ENCODE results near the gene HIVEP3.

The HIVEP3 gene

DNA sequence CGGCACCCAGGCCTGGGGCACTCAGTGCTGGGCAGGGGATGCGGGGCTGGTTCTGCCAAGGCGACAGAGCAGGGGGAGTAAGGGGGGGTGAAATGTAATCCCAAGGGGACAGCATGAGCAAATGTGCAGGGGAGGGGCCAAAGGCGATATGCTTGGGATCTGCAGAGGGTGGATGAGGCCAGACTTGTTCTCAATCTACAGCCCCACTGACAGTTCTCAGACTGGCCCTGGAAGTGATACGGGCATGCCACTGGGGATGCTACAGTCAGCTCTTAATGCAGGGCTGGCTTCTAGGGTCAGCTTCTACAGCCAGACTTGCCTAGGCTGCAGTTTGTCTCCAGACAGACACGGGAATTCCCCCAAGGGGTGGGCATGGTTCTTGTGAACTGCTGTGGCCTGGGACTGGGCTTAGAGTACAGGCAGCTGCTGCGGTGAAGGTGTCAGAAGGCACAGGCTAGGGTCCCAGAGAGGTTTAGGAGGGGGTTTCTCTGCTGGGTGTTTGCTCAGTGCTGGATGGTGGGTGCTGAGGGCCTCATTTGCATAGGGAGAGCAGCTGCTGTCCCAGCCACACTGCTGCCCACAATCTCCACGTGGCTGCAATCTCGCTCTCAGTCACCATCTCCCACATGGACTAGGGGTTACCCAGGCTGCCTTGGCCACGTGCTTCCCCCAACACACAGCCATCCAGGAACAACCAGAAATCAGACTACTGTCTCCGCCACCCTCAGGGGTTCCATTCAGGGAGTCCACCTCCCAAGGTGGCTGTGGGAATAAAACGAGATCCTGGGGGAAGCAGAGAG lies 190.1 kb downstream of the HIVEP3 start:
- no peak for DNase-seq (ENCODE audit: low spot score)

DNA sequence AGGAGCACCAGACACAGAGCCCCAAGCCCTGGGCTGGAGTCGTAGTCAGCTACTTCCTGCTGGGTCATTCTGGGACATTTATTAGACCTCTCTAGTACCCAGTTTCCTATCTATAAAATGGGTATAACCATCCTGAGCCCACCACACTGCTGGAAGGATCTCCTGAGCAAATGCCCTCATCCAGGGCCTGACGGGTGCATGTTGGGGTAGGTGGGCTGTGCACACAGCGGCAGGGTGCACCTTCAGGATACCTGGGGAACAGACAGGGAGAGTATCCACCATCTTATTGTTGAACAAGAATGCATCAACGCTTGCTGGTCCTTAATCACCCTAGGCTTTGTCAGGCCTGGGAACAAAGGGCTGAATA lies 191.0 kb downstream of the HIVEP3 start:
- no peak for DNase-seq (ENCODE audit: low spot score)

- DNase-seq (ENCODE audit: low spot score): no peak
Observed at GRCh38 chr1:41726899-41727748, 191.6 kb downstream of the HIVEP3 start.

- DNase-seq (ENCODE audit: low spot score): no peak
Observed at GRCh38 chr1:41726292-41726691, 192.4 kb downstream of the HIVEP3 start.

DNA sequence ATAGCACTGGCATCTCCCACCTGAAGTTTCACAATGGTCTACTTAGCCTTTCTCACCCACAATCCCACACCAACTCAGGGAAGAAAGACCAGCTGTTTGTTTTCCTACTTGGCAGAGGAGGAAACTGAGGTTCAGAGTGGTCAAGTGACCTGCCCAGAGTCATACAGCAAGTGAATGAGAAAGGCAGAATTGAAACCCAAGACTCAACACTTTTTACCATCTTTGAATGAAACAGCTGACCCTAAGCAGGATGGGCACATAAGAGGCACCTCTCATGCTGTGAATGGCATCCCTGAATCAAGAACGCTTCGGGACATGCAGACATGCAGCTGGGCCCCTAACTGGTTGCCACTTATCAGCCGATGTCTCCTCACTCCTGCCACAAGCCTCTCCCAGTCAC lies 193.8 kb downstream of the HIVEP3 start:
- no peak for DNase-seq (ENCODE audit: low spot score)

DNA sequence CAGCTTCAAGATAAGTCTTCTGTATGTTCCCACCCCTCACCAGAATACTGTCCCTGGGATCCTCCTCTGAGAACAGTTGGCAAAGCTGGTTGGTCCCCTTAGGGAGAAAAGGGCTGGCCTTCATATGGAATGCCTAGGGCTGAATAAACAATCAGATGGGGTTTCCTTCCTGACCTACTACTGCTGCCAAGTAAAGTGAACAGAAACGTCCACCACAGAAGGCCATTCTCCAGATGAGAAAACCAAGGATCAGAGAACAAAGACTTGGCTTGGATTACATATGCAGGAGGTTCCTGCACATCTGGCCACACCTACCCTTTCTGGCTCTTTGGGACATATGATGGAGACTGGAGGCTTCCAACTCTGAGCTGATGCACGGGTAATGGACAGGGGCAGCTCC lies 194.5 kb downstream of the HIVEP3 start:
- DNase-seq (ENCODE audit: low spot score): no peak

DNA sequence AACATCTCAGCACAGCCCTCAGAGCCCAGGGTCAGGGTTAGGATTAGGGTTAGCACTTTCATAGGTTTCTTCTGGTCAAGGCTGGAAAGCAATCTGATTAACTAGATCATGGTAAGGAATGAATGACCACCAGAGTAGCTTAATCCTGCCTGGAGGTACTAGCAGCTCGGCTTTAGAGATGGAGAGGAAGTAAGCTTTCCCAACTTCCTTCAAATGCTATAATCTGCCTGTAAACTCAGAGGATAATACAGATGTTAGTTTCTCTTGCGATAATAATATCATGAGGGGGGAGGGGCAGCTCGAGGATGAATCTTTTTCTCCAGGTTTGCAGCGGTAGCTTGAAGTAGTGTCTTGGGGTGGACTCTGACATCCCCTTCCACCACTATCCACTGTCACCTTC lies 194.9 kb downstream of the HIVEP3 start:
- DNase-seq (ENCODE audit: low spot score): no peak

DNA sequence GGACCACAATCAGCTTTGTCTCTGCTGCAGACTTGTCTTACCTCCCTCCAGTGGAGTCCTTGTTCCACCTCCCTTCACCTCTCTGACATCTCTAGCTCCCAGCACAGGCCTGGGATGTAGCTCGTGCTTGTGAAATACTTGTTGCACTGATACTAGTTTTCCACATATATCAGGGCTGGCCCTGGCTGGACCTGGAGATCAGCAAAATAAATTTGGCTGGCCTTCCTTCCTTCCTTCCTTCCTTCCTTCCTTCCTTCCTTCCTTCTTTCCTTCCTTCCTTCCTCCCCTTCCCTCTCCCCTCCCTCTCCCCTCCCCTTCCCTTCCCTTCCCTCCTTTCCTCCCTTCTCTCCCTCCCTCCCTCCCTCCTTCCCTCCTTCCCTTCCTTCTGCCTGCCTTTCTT lies 196.5 kb downstream of the HIVEP3 start:
- no peak for DNase-seq (ENCODE audit: low spot score)

- DNase-seq (ENCODE audit: low spot score): no peak
Observed at GRCh38 chr1:41720861-41721410, 197.8 kb downstream of the HIVEP3 start.

DNA sequence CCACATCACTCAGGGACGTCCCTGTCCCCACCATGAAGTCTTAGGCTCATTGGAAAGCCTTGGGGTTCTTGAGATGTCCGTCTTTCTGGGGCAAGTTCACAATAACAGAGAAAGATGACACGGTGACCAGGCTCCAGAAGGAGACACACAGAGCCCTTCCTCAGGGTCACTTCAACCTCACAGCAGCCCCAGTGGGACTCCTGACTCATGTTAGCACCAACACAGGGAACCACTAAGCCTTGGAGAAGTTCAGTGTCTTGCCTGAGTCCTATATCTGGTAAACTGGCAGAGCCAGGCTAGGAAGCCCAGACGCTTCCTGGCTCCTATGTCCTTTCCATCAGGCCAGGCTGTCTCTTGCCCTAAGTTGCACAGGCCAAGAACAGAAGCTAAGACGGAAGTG lies 199.1 kb downstream of the HIVEP3 start:
- no peak for DNase-seq (ENCODE audit: low spot score)

DNA sequence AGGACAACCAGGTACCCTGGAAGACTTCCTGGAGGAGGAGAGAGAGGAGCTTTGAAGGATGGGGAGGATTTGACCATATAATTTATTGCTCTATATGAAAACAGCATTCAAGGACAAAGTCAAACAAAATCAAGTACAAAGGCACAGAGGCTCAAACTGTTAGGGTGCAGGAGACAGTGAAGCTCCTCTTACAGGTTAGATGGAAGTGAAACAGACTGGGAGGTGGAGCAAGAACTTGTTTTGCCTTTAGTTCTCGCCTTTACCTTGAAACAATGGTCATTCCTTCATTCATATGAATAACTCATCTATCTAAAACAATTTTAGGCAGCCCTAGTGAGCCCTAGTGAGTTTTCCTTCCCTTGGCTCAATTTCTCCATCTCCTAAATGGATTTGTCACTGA lies 199.6 kb downstream of the HIVEP3 start:
- DNase-seq (ENCODE audit: low spot score): no peak

- DNase-seq (ENCODE audit: low spot score): no peak
Observed at GRCh38 chr1:41718497-41718896, 200.2 kb downstream of the HIVEP3 start.

- no peak for DNase-seq (ENCODE audit: low spot score)
Observed at GRCh38 chr1:41716188-41717130, 202.3 kb downstream of the HIVEP3 start.

DNA sequence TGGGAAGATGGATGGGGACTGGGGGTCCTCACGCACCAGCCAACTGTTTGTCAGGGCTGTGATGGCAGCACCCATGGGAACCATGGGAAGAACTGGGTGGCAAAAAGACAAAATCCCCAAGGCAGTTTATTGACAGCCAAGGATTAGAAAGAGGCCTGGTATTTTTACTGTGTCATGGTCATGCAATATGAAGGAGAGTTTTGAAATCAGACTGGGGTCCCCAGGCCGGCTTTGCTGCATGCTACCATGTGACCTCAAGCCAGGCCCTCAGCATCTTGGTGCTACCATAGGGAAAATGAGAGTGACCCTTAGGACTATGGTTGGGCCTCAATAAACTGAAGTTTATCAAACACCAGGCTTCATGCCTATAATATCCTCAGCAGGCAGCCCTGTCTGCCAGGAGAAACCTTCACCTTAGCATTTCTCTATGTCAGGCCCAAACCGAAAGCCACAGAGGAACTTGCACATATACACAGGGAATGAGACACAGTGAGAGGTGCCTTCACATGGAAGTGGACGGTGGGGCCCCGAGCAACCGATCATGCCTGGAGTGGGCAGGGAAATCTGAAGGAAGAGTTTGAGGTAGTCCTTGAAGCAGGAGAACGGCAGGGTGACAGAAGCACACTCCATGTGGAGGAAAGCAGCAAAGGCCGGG lies 203.2 kb downstream of the HIVEP3 start:
- no peak for DNase-seq (ENCODE audit: low spot score)

GRCh38 chr1:41714638-41715389 lies 203.9 kb downstream of the HIVEP3 start:
- DNase-seq (ENCODE audit: low spot score): no peak

DNA sequence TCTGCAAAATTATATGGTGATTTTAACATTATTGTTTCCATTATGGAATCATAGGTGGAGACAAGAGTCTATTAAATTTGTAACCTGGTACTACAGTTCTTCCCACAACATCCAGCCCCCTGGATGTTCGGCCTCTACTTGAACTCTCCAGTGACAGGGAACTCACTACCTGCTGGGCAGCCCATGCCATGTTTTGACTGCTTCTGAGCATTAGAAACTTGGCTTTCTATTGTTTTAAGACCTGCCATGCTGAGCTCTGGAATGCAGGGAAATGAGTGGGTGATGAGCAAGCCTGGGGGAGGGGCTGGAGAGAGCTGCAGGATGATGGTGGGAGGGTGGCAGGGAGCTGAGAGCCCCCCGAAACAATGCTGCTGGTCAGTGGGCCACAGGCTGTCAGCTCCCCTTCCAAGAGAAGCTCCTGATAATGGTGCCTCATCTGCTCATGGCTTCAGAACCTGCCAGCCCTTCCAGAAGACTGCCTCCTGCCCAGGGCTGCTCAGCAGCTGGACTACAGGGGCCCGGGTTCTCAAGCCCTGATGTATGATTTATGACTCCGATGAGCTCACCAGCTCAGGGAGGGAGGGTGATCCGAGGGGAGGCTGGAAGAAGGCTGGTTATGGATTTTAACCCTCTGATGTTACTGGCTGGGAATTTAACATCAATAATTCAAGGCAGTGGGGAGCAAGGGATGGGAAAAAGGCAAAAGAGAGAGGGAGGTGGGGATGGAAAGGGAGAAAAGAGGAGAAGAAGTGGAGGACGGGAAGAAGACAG lies 205.0 kb downstream of the HIVEP3 start:
- DNase-seq (ENCODE audit: low spot score): no peak

- DNase-seq (ENCODE audit: low spot score): no peak
Observed at GRCh38 chr1:41713141-41713540, 205.6 kb downstream of the HIVEP3 start.

DNA sequence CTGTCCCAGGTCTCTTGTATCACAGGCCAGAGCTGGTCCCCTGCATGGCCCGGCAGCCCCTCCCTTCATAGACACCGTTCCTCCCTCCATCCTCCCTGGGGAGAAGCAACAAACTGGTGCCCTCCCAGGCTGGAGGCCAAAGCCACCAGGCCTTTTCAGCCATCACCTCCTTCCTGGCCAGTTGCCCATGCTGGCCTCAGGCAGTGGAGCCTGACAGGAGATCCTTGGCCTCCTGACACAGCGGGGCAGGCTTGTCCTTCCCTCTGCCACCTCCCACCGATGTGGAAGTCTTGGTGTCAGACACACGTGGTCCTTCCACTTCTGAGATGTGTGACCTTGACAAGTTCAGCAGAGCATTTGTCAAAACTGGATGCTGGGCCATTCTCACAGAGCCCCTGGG lies 206.0 kb downstream of the HIVEP3 start:
- DNase-seq (ENCODE audit: low spot score): no peak

- no peak for DNase-seq (ENCODE audit: low spot score)
Observed at GRCh38 chr1:41712081-41712480, 206.6 kb downstream of the HIVEP3 start.

DNA sequence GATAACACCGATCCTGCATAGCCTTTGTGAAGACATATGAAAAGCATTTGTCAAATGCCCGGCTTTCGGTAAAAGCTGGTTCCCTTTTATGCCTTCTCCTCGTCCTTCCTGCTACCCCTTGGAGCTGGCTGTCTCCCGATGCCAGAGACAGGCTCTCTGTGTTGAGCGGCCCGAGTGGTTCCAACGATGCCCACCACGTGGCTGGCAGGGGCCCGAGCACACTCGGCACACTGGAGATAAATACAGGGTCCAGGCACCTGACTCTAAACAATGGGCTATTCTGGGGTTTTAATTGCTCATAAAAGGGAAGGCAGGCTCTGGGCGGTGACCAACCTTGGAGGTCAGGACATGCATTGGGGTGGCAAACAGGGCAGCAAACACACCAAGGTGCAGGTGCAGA lies 207.1 kb downstream of the HIVEP3 start:
- no peak for DNase-seq (ENCODE audit: low spot score)

All from hematopoietic multipotent progenitor cell treated with erythropoietin and hydrocortisone succinate and interleukin-3 and kit ligand, for 17 days (in vitro differentiated cells).